Sciatic nerve (tissue), 1 donor: Measurements from ENCODE around the gene SRSF6. TPM values are rescaled to one million over a fixed set of nuclear protein-coding genes. Genes with fewer than 3 reads are reported as not detected.

Experiments
- total RNA-seq: library from RNA; stranded (reverse); fragmentation: NEBNext Ultra II Directional; extraction: Animal tissue kit (Norgen Biotek cat#: 25700); gene quantifications from one replicate; pipeline ENCODE4 v1.2.1, GENCODE V29; 2021
- donor health status: DM: no; HTN: no; CAD: no.

Gene SRSF6
- total RNA-seq, 1 donor from 2014 or later, result 129 TPM

Other genes starting within 250 kb of the SRSF6 start
- 23.0 TPM for gene L3MBTL1, start 49.8 kb downstream of the SRSF6 start, total RNA-seq
- gene SGK2, start 101.1 kb downstream of the SRSF6 start, total RNA-seq, result 7.7 TPM
- gene IFT52, start 133.0 kb downstream of the SRSF6 start, total RNA-seq, result 34.2 TPM
- 0.40 TPM for gene MYBL2, start 209.2 kb downstream of the SRSF6 start, total RNA-seq